GM18508 (cell line): Measurements from ENCODE around the gene EYA2.
"Not testable (repeated sequence)": the region's sequence is repeated elsewhere in the genome, so short reads cannot be mapped to it uniquely, and the experiment has no call there.

Source experiments
- ATAC-seq: cut with Tn5 transposase; IDR thresholded peaks from one replicate; pipeline ENCODE4 v1.9.1; 2021; ENCODE audit warnings: moderate number of reproducible peaks; ENCODE audit not compliant: insufficient read depth, unreplicated experiment

Gene EYA2

DNA sequence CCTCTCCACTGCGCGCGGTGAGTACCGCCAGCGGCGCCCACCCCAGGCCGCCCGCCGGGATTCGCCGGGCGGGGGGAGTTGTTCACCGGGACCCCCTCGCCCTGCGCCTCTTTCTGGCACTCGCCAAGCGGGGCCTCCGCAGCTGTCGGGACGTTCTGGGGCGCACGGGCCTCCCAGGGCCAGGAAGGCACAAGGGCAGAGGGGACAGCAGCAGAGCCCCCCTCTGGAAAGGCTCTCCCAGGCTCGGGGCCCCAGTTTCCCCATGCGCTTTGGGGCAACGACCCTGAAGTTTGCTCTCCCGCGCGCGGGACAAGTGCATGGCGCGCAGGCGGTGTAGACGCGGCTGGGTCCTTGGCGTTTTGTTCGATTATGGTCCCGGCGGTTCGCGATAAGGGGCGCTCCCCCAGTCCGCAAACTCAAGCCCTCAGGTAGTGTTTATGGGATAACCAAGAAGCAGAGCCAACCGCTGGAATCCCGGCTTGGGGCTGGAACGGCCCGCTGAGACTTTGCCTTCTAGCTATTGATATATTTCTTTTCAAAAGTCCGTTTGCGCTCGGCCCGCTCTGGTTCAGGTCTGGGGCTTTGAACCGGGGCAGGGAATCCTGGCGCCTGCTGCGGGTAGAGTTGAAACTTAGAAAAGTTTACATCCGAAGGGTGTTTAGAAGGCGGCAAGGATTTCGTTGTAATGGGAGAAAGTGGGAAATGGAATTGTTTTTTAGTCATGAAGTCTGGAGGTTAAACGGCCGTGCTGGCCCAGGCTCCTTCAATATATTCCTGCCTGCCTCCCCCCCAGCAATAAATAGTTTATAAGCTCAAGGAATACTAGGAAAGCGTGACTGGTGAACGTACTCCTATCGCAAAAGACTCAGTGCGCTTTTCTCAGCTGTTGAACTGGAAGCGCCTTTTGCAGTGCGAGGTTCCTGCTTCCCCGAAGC, 595 bp downstream of the EYA2 start:
- no peak for ATAC-seq

DNA sequence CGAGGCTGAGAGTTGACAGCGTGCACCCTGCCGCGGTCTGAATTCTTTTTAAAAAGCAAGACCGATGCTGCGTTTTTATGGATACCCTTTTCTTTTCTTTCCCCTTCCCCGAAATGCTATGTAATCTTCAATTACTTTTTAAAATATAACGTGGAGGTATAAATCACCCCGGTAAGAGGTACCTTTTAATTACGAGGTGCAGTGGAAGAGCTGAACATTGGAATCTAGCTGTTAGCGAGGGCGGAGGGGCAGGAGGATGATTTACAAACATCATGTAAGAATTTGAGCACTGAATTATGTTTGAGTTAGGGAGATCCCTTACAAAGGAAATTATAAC, 1.2 kb downstream of the EYA2 start:
- no peak for ATAC-seq

DNA sequence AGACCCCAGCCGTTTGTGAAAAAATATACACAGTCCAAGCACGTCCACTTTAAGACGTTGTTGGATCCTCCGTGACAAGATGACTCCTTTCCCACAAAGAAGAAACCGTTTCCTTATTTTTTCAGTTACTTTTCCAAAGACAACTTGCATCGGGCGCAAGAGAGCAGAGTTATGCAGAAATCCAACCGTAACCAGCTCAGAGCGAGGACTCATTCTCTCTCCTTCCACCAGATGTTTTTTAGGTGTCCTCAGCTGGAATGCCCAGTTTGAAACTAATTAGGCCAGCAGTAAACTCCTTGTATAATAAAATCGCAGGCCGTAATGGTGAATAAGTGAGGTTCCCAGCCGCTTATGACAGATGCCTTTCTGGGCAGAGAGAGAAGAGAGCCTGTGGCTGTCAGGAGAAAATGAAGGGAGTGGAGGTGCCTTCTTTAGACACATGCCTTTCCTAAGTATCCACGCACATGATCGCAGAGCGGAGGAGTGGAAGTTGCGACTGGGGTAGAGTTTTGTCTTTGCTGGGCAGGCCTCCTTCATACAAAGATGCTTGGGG, 2.8 kb downstream of the EYA2 start:
- ATAC-seq, result no peak

DNA sequence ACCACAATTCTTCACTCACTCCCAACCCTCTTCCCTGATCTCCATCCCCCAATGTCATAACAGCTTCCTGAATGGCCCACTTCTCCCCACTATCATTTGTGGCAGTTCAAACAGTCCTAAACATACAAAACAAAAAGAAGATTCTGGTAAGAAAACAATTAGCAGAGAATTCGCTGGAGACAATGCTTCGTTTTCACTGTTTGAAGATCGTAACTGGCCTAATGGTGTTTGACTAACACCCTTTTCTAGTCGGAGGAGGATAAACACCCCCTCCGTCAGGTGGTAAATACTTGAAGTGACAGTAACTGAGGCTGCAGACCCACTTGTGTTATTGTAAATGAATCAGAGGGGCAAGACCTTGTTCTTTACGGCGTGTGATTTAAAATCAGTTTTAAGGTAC, 3.8 kb downstream of the EYA2 start:
- ATAC-seq, result no peak

DNA sequence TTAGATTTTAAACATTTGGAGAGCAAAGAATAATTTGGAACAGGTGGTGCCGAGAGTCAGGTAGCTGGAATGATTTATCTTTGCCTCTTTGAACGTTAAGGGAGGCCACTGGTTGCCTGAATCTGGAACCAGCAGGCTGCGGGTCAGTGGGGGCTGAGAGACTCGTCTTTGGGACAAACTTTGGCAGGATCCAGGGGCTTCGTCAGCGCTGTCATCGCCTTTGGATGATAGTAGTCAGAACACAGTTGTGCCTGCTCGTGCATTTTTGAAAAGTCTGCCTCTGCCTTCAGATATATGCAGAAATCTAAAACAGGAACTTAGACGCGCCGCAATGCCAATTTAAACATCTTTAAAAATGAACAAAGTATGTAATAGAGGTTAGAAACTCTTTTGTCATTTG, 5.0 kb downstream of the EYA2 start:
- ATAC-seq, result no peak

DNA sequence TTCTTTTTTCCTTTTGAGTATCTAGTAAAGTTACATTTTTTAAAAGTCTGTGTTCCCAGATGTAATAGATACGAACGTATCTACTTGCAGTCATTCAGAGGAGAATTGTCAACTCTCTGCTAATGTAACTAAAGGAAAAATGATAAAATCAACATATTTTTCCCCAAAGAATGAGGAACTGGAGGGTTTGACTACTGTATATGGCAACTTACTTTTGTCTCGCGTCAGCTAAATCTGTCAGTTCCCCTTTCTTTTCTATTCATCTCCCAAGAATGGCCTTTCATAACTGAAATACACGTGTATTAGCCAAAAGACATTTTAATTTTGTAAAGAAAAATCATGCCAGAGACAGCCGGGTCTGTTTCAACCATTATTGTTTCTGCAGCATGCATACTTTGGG, 5.4 kb downstream of the EYA2 start:
- ATAC-seq, result no peak

DNA sequence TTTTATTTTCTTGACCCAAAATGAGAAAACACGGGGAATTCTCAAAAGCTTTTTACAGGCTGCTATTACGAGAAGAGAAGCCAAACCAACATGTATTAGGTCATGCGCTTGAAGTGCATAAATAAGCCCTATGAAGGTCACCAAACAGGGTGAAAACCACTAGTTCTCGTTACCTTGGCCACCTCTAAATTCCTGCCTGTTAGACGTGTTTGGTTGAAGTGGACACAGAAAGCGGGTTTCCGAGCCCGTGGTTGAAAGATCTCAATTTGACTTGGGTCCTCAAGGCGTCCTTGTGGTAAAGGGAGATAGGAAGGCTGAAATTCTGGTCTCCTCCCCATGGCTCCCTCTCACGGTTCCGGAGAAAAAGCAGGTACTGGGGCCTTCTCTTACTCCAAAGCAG, 6.2 kb downstream of the EYA2 start:
- ATAC-seq, result no peak

DNA sequence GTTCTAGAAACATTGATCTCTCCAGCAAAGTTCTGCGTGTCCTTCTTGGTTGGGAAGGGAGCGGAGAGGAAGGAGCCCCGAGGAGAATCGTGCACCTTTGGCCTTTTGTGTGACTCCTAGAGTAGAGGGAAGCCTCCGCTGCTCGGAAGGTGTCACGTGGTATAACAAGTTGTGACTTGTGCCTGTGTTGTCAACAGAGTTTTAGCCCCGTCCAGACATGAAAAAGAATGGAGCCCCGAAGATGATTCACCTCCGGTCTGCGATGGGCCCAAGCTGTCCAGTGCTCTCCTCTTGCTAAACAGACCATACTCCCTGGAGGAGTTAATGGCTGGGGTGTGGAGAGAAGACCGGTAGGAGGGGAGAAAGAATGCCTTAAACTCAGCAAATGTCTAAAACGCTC, 7.0 kb downstream of the EYA2 start:
- ATAC-seq, result no peak

DNA sequence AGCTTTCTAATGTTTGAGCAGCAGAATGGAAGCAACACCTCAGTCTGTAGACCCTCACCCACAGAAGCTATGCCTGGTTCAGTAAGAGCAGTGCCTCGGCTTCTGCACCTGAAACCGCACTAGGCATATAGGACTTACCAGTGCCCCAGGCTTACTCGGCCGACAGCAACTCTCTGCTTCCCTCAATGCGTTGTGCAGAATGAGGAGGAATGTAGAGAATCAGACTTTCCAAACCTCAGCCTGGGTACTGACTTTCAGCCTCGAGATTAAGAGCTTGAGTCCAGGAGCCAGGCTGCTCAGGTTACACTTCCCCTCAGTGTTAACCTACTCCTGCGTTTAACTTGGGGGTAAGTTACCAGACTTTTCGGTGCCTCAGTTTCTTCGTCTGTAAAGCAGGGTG, 8.6 kb downstream of the EYA2 start:
- no peak for ATAC-seq

DNA sequence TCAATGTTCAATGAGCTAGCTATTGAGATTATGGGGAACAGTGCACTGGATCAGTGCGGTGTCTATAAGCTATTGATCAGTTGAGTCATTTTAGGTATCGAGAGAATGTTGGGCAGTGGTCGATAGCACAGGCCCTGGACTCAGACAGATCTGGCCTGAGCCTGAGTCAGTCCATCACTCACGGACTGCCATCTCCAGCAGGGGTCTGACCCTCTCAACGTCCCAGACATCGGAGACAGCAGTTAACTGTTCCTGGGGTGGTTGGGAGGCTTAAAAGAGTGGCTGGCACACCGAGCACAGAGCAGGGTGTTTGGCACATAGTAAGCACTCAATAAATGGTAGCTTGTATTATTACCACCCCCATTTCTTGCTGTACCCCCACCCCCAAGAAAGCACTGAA, 9.3 kb downstream of the EYA2 start:
- no peak for ATAC-seq

DNA sequence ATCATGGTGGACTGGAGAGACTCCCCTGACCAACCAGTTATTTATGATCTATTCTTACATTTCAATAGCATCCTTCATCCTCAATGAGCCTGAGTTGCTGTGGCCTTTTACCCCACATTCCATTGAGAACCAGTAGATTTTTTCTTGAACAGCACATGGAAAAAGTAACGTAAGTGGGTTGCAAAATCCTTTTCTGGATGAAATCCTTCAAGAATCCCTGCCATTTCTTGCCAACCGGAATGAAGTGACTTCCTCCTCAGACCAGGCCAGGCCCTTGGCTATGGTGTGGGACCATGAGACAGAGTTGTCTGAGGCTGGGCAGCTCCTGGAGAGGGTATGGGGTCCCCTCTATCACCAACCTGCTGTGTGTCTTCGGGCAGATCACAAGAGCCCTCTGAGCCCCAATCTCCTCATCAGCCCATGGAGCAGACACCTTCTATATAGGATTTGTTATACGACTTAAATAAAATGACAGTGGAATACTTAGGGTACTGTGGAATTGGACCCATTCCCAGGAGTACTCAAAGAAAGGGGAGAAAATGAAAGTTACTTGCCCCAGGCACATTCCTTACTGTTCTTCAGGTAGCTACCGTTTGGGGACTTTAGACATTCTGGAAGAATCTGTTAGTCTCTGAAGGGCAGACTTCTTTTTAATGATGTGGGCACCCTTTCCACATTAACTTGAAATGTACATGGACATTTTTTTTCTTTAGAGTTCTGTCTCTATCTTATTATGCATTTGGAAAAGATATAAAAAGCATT, 10.9 kb downstream of the EYA2 start:
- ATAC-seq, result no peak

DNA sequence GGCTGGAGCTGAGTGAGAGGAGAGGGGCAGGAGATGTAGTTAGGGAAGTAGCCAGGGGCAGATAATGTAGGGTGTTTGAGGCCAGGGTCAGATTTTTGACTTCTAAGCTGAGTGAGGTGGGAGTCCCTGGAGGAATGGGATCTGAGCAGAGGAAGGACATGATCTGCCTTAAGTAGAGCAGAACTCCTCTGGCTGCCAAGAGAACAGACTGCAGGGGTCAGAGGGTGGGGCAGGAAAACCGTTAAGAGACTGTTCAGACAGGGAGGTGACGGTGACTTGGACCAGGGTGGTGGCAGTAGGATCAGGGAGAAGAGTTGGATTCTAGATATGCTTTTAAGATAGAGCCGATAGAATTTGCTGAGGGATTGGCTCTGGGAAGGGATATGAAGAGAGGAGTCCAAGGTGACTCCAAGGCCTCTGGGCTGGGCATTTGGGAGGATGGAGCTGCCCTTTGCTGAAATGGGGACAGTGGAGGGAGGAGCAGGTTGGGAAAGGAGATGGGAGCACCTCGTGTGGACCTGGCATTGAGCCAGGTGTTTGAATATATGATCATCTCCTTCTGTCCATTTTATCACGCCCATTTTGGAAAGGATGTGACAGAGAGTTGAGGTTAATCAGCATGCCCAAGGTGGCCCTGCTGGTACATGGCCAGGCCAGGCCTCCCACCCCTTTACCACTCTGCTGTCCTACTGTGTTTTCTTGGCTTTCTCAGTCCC, 18.8 kb downstream of the EYA2 start:
- no peak for ATAC-seq

DNA sequence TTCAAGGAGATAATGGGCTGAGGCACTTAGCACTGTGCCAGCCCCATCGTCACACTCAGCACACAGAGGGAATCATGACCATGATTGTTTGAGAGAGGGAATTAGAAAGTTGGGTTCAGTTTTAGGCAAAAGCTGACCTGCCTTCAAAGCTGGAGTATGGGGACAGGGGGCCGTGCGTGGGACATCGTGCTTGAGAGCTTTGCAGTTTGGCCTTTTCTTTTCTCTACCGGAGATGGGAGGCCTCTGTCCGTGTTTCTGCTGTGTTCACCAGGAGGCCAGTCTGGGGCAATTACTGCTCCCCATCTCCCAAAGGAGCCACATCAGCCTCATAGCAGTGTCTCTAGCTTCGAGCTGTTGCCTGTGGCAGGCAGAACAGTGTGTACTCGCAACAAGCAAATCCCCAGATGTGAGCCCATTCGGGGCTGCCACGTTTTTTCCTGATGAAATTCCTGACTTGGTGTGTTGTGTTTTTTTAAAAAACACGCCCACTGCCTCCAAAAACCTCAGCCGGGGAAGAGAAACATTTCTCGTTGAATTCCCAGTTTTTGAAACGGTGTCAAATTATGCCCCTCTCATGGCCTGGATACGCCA, 20.2 kb downstream of the EYA2 start:
- ATAC-seq, result no peak

DNA sequence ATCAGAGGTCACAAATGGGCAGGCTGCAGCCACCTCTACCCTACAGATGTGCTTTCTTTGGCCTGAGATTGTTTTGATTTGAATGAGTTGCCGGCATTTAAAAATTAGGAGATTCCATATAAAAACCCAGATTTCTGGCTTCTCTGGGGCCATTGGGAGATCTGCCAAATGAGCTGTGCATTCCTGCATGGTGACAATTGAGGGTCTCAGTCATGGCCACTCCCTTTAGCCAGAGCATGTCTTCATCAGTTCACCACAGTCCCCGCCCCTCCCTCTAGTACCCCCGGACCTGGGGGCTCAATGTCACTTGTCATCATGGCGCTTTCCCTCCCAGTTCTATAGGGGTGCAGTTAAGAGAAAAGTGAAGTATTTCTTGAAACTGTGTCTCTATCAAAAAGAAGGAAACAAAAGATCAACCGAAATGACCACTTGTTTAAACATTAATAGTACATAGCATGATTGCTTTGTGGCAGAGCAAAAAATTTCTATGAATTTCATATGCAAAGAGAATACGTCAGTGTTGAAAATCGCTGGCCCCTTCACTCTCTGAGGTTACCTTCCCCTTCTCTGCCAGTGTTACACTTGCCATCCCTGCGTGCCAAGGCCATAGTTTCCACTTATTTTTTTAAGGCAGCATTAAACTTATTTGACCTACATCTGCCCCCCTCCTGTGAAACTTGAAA, 21.1 kb downstream of the EYA2 start:
- no peak for ATAC-seq

DNA sequence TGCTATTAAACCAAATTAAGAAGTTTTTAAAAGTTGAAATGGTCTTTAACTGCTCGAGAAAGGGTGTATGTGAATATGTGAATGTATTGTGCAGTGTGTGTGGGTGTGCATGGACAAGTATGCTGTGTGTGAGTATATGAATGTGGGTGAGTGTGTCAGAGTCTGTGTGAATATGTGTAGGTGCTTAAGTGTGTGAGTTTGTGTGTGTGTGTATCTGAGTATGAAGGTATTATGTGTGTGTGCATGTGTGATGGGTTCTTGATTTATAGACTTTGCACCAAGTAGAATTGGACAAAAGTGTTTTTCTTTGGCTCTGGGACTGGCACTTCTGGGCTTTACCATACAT, 21.6 kb downstream of the EYA2 start:
- no peak for ATAC-seq

DNA sequence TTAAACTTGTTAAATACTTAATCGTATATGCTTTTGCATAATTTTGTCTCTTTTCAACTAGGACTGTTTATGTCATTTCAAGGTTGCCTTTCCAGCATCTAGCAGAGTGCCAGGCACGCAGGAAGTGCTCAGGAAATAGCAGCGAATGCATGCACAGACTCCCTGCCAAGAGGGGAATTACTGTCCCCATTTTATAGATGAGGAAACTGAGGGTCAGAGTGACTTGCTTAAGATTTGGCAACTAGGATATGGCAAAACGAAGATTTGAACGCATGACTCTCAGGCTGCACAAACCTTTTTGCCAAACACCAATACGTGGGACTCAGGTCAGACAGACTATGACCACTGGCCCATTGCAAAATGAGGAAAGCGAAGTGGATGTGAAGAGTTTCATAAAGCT, 22.5 kb downstream of the EYA2 start:
- no peak for ATAC-seq

DNA sequence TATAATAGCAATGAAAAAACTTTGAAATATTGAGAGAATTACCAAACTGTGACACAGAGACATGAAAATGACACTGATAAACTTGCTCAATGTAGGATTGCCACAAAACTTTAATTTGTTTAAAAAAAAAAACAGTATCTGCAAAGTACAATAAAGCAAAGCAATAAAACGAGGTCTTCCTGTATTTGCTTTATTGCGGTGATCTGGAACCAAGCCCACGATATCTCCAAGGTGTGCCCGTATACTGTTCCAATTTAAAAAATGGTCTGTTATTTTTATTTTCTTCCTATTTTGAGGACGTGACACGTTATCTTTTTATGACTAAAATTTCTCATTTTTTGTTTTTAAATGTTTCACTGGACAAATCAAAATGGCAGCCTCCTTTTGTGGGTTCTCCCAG, 25.5 kb downstream of the EYA2 start:
- ATAC-seq, result no peak

DNA sequence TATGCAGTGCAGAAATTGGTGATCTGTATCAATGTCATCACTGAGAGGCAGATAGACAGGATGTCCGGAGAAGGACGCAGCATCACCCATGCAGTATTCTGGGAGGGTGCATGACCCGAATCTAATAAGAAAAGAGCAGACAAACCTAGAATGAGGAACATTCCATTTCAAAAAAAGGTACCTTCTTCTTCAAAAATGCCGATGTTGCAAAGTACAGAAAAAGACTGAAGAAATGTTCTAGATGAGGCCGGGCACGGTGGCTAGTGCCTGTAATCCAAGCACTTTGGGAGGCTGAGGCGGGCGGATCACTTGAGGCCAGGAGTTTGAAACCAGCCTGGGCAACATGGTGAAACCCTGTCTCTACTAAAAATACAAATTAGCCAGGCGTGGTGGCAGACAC, 28.2 kb downstream of the EYA2 start:
- ATAC-seq, result not testable (repeated sequence)

DNA sequence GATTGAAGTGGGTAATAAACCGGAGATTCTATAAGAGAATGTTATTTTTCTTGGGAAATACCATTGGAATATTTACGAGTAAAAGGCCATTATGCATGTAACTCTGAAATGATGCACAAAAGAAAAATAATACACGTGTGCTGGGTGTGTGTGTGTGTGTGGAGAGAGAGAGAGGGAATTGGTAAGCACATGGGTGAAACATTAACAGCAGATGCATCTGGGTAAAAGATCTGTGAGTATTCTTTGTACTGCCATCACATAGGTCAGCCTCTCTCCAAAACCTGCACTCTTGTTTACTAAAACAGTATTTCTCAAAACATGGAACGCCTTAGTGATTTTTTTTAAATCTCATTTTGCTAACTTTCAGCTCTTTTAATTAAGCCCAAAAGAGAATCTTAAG, 28.9 kb downstream of the EYA2 start:
- ATAC-seq, result no peak

DNA sequence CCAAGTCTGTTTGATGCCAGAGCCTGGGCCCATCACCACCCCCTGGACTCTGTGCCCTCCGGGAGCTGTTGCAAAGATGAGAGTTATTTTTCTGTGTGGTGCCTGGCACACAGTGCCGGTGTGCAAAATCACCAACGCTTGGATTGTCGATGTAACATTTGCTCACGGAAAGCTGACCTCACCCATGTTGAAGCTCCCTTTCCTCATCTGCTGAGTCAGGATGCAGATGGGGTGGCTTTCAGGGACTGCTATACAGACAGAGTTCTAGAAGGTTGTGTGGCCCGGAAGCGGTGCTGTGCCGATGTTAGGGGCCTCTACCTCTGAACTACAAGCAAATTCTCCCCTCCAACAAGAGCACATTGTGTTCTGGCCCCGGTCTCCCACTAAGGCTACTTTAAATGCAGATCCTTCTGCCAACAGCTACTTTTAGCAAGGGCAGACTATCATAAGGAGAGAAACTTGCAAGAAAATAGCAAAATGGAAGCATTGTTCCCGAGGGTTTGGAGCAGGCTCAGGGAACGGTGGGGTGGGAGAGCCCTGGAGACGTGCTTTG, 34.0 kb downstream of the EYA2 start:
- ATAC-seq, result no peak
